C4-2B (cell line): ENCODE results near the gene MYLK3.

Source experiments
- H3K27ac ChIP-seq: fragments of 450-650 bp; 2 replicates; pipeline ENCODE4 v1.5.1; 2017
- ZFX ChIP-seq: fragments of 450-650 bp; IDR thresholded peaks from 2 replicates; pipeline ENCODE4 v1.6.1; 2017
- TF ChIP-seq, protein P1 (sequence below): fragments of 450-650 bp; conservative IDR thresholded peaks from 2 replicates; pipeline ENCODE4 v1.5.1; 2017; ENCODE audit warnings: mild to moderate bottlenecking

MYLK3 gene

DNA sequence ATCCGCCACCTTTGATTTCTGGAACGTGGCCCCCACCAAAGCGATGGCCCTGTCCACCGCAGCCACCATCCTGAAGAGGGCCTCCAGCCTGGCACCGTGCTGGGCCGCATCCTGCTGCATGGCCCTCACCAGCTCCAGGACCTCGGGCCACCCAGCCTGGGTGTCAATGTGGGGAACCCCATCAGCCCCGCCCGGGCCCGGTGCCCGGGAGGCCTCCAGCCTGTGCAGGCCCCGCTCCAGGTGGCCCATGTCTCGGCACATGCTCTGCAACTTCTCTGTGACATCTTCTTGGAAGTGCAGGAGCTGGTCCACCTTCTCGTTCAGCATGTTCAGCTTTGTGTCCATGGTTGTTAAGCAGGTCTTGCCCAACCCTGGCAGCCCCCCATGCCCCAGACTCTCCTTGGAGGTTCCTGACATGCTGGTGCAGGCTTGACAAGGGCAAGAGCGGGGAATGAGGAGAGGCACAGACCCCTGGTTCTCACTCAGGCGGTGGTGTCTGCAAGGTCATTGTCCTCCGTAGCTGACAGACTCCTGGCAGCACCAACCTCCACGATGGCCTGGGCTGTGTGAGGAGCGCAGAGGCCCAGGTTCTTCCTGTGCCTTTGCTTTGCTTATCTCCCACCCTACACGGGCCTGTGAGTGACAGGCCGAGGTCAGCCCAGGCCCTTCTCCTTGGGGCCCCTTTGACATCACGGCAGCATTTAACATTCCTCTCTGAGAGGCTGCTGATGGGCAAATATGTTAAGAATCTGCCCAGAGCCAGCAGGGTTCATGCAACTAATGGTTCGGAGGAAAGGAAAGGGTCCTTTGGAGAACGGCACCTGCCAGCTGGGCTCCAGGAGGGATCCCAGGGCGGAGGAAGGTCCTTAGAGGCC lies at the start of gene MYLK3:
Gene MYLK3, minus strand, starts transcription at position 568 of the 875 bp plus-strand sequence. Its CDS starts 151 bp downstream, at position 417.
- no peak for TF ChIP-seq ZFX
- TF ChIP-seq, protein P1, sequence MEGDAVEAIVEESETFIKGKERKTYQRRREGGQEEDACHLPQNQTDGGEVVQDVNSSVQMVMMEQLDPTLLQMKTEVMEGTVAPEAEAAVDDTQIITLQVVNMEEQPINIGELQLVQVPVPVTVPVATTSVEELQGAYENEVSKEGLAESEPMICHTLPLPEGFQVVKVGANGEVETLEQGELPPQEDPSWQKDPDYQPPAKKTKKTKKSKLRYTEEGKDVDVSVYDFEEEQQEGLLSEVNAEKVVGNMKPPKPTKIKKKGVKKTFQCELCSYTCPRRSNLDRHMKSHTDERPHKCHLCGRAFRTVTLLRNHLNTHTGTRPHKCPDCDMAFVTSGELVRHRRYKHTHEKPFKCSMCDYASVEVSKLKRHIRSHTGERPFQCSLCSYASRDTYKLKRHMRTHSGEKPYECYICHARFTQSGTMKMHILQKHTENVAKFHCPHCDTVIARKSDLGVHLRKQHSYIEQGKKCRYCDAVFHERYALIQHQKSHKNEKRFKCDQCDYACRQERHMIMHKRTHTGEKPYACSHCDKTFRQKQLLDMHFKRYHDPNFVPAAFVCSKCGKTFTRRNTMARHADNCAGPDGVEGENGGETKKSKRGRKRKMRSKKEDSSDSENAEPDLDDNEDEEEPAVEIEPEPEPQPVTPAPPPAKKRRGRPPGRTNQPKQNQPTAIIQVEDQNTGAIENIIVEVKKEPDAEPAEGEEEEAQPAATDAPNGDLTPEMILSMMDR = no peak
- no peak within 1 kb of the TSS for H3K27ac ChIP-seq

DNA sequence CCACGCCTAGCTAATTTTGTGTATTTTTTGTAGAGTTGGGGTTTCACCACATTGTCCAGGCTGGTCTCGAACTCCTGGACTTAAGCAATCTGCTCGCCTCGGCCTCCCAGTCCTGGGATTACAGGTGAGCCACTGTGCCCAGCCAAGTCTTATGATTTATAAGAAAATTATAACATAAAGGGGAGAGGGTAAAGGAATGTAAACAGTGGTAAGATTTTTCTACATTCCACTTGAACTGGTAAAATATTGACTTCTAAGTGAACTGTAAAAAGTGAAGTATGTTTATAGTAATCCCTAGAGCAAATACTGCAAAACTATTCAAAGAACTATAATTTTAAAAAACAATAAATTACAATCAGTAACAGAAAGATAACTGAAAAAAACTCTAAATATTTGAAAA lies 49.4 kb upstream of the MYLK3 start:
- H3K27ac ChIP-seq = no peak overlapping the region
- TF ChIP-seq, protein P1 = no peak
- no peak for TF ChIP-seq ZFX

DNA sequence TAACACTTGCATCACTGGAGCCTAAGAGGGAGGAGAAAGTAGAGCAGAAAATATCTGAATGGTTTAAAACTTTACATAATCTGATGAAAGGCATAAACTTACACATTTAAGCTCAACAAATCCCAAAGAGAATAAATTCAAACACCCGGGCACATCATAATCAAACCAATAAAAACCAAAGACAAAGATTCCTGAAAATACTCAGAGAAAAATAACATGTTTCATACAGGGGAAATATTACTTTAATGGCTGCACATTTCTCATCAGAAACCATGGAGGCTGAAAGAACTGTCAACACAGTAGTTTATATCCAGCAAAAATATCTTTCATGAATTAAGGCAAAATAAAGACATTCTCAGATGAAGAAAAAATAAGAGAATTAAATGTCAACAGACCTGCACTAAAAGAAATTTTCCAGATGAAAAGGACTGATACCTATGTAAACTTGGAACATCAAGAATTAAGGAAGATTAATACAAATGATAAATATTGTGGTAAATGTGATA lies 48.7 kb upstream of the MYLK3 start:
- H3K27ac ChIP-seq = no peak overlapping the region
- TF ChIP-seq ZFX = no peak
- TF ChIP-seq, protein P1 = no peak

DNA sequence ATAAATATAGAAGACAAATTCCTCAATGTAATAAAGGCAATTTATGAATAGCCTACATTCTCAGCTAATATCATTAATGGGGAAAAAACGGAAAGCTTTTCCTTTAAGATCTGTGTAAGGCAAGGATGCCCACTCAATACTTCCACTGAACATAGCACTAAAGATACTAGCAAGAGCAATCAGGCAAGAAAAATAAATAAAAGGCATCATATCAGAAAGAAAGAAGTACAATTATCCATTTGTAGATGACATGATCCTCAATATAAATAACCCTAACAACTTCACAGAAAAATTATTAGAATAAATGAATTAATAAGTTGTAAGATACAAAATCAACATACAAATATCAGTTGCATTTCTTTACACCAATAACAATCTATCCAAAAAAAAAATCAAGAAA lies 45.7 kb upstream of the MYLK3 start:
- no peak overlapping the region for H3K27ac ChIP-seq
- TF ChIP-seq ZFX = no peak
- TF ChIP-seq, protein P1 = no peak

DNA sequence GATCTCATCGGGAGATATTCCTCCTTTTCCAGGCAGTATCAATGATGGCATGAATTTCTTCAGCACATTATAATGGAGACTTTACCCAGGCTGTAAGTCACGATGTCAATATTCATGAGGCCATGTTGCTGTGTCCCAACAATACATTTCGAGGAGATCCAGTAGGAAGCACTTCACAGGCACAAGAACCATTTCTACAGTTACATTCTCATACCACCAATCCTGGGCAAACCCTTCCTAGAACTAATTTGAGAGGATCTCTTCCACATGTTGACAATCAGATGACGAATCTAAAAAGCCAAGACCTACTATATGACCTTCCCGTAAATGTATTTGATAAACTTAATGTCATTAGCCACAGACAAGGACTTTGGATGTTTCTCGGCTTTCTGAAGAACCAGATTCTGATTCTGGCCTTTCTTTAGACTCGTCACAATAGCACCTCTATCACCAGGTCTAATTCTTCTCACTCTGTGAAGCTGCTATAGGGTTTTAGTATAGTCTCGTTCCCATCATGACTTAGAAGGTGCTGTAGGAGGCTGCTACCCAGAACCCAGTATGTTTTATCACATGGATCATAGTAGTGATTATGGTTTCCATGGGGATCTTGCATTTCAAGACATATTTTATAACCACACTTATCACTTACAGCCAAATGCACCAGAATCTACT lies 42.6 kb upstream of the MYLK3 start:
- TF ChIP-seq, protein P1 = no peak
- no peak for TF ChIP-seq ZFX
- no peak overlapping the region for H3K27ac ChIP-seq

DNA sequence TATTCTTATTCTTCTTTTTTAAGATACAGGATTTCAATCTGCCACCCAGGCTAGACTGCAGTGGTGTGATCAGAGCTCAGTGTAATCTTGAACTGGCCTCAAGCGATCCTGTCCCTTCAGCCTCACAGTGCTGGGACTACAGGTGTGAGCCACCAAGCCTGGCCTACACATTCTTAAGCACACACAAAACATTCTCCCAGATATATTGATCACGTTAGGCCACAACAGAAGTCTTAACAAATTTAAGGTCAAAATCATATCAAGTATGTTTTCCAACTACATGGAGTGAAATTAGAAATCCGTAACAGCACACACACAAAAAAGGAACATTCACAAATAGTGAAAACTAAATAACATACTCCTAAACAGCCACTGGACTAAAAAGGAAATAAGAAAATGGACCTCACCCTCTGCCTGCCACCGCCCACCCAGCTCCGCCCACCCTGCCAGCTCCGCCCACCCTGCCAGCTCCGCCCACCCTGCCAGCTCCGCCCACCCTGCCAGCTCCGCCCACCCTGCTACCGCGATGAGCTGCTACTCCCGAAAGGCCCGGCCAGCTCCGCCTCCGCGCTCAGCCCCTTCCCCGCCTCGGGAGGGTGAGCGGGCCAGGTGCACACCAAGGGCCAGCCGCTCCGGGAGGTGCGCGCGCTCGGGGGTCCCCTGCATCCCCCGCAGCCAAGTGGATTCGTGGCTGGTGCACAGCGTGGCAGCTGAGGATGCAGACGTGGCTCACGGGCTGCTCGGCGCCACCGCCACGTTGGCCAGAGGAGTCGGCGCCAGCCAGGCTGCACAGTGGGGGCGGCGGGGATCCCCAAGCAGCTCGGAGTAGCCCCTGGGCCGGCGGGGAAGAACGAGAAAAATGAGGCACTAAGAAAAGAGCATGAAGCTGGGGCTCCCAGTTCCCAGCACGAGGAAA lies 41.6 kb upstream of the MYLK3 start:
- H3K27ac ChIP-seq = no peak overlapping the region
- no peak for TF ChIP-seq ZFX
- TF ChIP-seq, protein P1 = no peak
